Hindlimb muscle (tissue), 1 donor: ENCODE measurements around the gene PTH2. TPM values are rescaled to one million over a fixed set of nuclear protein-coding genes. Genes with fewer than 3 reads are reported as not detected.
A peak's percentile ranks its signal among the peaks of the same experiment; 100 is the strongest.
"Not testable (repeated sequence)": the region's sequence is repeated elsewhere in the genome, so short reads cannot be mapped to it uniquely, and the experiment has no call there.

Experiments used
- DNase-seq: peaks from one replicate; pipeline ENCODE4 v3.0.0-alpha.2; 2013
- polyA plus RNA-seq: library from polyadenylated mRNA; unstranded; fragments of 120-200 nt; gene quantifications from one replicate; pipeline ENCODE4 v1.2.1, GENCODE V29; 2013; ENCODE audit not compliant: insufficient read length

PTH2 gene
- not detected for polyA plus RNA-seq

- DNase-seq, result no peak
These were observed at the start of gene PTH2 for GRCh38 chr19:49423071-49423984. Gene PTH2, minus strand, starts transcription at chr19:49423441. Its CDS starts 102 bp downstream, at chr19:49423339.

DNA sequence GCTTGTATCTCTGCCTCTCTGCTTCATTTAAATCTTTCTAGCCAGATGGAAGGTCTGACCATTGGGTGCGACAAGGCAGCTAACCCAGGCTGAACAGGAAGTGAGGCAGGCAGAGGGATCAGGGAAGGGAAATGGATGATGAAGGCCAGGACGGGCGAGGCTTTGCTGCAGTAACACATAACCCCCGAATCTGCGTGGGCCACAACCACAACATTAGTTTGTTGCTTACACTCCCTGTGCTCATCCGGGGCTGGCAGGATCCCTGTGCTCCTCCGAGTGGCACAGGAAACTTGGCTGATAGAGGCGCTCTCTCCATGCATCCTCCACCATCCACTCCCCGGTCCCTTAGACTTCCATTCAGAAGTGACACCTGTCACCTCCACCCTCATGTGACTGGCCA is 49.7 kb upstream of the PTH2 start:
- DNase-seq, result no peak

GRCh38 chr19:49470615-49470978 is 47.4 kb upstream of the PTH2 start:
- DNase-seq, result no peak

DNA sequence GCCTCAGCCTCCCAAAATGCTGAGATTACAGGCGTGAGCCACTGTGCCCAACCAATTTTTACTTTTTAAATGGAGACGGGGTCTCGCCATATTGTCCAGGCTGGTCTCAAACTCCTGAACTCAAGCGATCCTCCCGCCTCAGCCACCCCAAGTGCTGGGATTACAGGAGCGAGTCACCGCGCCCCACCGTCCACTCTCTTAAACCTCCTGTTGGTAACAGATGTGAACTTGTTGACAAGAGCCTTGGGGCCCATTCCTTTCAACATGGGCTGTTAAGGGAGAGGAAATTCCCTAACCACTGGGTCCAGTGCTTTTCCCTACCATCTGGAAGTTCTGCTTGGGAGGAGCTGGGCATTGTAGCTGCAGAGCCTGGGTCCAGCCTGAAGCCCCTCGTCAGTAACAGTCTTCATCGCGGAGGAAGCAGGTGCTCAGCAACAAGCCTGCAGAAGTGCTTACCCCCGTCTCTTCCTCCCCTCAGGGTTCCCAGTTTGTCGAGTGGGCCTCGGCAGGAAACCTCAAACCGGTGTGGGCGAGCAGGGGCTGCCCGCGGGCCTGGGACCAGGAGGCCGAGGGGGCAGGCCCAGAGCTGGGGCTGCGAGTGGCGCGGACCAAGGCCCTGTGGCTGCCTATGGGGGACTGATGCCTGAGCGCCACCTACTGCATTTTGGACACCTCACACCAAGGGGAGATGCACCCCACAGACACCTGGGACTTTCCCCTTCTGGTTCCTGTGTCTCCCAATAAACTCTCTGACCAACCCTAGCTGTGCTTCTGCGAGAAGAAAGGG is 46.8 kb upstream of the PTH2 start:
- no peak for DNase-seq

DNA sequence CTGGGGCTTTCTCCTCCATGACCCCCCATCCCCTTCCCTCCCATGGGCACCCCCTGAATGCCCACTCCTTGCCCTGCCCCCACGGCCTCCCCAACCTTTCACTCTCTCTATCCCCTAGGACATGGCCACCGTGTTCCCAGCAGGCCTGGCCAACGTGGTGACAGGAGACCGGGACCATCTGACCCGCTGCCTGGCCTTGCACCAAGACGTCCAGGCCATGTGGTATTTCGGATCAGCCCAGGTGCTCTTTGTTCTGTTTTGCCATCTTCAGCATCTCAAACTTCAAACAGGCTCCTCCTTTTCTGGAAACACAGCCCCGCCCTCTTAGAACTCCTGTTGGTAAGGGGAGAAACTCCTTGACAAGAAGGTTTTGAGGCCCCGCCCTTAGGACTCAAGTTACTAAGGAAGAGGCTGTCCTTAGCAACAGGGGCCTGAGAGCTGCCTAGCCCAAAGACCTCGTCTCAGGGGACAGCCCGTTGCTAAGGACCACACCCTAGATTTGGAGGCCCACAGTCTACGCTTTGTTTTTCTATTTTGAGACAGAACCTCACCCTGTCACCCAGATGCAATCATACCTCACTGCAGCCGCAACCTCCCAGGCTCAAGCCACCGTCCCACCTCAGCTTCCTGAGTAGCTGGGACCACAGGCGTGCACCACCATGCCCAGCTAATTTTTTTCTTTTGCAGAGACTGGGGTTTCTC is 45.7 kb upstream of the PTH2 start:
- DNase-seq, result peak; percentile 85

- DNase-seq, result no peak
These were observed 45.0 kb upstream of the PTH2 start for GRCh38 chr19:49468199-49468598.

GRCh38 chr19:49465371-49465770 is 42.1 kb upstream of the PTH2 start:
- DNase-seq, result no peak

DNA sequence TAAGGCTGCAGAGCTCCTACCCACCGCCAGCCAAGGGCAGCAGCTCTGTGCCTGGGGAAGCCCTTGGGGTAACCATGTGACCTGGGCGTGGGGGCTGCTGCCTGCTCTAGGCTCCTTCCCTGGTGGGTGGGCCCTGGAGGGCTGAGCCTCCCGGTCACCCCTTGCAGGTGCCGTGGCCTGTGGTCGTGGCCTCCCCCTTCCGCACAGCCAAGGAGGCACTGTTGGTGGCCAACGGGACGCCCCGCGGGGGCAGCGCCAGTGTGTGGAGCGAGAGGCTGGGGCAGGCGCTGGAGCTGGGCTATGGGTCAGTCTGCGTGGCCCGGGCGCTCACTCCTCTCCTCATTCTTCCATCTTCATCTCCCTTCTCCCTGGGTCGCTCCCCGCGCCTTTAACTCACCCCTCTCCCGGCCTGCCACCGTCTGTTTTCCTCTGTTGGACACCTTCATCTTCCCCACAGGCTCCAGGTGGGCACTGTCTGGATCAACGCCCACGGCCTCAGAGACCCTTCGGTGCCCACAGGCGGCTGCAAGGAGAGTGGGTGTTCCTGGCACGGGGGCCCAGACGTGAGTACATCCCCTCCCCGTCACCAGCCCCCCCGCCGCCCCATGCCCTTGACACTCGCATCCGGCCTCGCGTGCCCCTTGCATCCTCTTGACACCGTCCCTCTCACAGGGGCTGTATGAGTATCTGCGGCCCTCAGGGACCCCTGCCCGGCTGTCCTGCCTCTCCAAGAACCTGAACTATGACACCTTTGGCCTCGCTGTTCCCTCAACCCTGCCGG is 40.9 kb upstream of the PTH2 start:
- DNase-seq, result no peak

DNA sequence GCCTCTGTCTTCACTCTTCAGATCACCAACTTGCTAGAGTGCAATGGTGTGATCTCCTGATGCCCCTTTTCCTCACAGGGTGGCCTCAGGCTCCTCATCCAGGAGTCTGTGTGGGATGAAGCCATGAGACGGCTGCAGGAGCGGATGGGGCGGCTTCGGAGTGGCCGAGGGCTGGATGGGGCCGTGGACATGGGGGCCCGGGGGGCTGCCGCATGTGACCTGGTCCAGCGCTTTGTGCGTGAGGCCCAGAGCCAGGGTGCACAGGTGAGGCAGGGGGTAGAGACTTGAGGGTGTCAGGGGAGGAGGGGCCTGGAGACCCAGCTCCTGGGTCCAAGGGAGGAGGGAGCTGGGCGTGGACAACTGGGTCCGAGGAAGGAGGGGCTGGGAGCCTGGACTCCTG is 39.3 kb upstream of the PTH2 start:
- no peak for DNase-seq

DNA sequence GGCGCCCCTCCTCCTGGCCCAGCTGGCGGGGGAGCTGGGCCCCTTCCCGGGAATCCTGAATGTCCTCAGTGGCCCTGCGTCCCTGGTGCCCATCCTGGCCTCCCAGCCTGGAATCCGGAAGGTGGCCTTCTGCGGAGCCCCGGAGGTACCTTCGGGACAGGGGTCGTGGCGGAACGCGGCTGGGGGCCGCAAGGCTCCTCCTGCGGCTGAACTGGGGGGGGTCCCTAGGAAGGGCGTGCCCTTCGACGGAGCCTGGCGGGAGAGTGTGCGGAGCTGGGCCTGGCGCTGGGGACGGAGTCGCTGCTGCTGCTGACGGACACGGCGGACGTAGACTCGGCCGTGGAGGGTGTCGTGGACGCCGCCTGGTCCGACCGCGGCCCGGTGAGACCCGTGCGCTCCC is 38.4 kb upstream of the PTH2 start:
- DNase-seq, result no peak

DNA sequence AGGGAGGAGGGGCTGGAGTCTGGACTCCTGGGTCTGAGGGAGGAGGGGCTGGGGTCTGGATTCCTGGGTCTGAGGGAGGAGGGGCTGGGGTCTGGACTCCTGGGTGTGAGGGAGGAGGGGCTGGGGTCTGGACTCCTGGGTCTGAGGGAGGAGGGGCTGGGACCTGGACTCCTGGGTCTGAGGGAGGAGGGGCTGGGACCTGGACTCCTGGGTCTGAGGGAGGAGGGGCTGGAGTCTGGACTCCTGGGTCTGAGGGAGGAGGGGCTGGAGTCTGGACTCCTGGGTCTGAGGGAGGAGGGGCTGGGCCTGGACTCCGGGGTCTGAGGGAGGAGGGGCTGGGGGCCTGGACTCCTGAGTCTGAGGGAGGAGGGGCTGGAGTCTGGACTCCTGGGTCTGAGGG is 37.9 kb upstream of the PTH2 start:
- DNase-seq, result not testable (repeated sequence)

DNA sequence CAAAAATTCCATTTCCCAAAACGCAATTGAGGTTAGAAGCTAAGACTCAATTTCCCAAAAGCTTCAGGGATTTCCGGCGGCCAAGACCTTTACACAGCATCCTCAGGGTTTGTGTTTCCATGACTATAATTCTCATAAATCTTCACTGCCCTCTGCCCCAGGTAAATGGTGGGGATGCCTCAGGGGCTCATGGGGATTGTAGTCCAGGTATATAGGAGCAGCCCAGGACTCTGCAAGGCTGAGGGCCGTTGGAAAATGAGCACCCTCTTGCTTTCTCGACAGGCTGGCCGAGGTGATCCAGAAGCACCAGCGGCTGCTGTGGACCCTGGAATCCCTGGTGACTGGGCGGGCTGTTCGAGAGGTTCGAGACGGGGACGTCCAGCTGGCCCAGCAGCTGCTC is 36.1 kb upstream of the PTH2 start:
- DNase-seq, result no peak

DNA sequence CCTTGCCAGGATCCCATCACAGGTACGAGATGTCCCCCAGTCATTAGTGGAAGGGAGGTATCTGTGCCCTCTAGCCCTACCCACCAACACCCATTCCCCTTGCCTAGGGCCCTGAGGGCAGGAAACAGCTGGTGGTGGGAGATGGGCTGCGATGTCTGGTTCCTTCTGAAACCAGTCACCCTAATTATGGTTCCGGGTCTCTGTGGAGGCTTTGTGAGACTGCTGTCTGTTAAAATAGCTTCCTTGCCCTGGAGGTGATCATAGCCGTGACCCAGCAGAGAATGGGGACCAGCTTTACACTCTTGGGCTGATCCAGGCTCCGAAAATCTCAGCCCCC is 35.3 kb upstream of the PTH2 start:
- no peak for DNase-seq

DNA sequence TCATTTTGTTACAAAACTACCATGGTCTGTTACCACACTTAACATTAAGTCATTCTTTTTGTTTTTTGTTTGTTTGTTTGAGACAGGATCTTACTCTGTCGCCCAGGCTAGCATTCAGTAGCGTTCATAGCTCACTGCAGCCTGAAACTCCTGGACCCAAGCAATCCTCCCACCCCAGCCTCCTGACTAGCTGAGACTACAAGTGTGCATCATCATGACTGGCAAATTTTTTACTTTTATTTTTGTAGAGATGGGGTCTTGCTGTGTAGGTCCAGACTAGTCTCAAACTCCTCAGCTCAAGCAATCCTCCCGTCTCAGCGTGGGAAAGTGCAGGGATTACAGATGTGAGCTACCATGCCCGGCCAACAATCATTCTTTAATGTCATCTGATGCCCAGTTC is 33.1 kb upstream of the PTH2 start:
- no peak for DNase-seq

DNA sequence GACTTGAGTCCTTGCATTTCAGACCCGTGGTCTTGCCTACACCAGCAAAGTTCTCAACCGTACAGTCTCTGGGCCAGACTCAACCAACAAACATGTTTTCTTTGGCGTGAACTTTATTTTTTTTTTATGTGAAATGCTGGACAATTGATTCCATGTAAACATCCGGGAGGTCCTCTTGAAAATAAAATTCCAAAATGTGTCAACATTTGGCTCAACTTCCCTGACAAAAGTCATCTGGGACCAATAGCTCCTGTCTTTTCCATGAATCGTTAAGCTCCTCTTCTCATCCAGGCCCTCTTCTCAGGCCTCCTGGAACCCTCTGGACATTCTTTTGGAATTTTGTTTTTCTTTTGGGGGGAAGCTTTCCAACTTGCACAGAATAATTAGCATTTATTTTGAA is 32.5 kb upstream of the PTH2 start:
- DNase-seq, result peak; percentile 76

DNA sequence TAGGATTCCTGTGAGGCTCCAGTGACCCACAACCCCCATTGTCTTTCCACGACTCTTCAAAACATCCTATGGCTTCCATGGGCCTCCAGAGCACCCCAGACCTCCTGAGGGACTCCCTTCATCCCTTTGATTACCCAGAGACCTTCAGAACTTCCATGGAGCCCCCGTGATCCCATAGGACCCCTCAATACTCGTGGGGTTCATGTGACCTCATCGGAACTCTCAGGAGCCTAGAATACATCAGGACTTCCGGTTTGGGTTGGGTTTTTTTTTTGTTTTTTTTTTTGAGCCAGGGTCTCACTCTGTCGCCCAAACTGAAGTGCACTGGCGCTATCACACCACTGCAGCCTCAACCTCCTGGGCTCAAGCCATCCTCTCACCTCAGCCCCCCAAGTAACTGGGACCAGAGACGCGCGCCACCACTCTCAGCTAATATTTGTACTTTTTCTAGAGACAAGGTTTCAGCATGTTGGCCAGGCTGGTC is 30.6 kb upstream of the PTH2 start:
- DNase-seq, result no peak

- peak; percentile 98 for DNase-seq
These were observed 29.9 kb upstream of the PTH2 start, which contains the start of gene ALDH16A1 for GRCh38 chr19:49453013-49453756. Gene ALDH16A1, plus strand, starts transcription at chr19:49453225. Its CDS starts 107 bp downstream, at chr19:49453332.

DNA sequence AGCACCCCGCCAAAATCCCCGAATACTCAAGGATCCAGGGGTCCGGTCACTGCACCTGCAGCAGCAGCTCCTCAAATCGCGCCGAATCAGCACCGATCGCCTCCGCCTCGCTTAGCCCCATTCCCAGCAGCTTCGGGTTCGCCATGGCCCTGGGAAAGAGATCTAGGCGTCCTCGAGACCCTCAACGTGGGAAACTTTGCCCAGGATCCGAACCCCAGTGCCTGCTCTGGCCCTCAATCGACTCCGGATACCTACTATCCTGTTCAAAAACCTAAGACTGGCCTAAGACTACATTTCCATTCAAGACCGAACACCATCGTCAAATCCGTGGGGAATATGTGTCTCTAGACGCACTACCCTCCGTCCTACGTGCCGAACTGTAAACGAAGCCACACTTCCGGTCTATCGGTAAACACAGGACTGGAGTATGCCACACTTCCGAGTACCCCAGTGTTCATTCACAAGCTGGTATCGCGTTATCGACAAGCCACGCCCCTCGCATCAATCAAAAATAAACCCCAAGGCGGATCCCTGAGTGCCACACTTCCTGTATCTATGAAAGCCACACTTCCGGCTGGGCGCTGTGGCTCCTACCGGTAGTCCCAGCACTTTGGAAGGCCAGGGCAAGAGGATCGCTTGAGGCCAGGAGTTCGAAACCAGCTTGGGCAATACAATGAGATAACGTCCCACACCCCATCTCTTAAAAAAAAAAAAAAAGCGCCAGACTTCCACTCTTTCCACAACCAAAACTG is 28.4 kb upstream of the PTH2 start, which contains the start of gene PIH1D1:
PIH1D1 (minus strand) TSS at position 385 of the 752 bp plus-strand sequence; CDS start at position 145, 240 bp downstream.
- DNase-seq, result peak; percentile 96

DNA sequence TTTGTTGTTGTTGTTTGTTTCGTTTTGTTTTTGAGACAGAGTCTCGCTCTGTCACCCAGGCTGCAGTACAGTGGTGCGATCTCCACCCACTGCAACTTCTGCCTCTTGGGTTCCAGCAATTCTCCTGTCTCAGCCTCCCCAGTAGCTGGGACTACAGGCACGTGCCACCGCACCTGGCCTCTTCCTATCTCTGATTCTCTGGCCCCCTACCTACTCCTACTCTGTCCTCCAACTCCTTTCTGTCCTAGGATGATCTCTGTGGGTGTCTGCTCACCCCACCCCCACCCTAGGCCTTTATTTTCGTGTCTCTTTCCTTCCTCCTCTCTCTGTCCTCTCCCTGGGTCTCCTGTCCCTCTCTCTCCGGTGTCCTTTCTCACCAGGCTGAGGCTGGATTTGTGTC is 27.2 kb upstream of the PTH2 start:
- DNase-seq, result no peak

- DNase-seq, result no peak
These were observed 25.2 kb upstream of the PTH2 start for GRCh38 chr19:49448432-49448786.
